Panc1 (cell line): ENCODE measurements around the gene NXPH2. TPM values are rescaled to one million over a fixed set of nuclear protein-coding genes. Genes with fewer than 3 reads are reported as not detected.

ENCODE experiments used
- ATAC-seq: fragments of 200-7000 bp; cut with Tn5 transposase; 2 replicates; pipeline ENCODE4 v1.9.1; 2020; ENCODE audit warnings: mild to moderate bottlenecking, moderate library complexity
- BruUV-seq: library from RNA; stranded (reverse); fragments of 400-500 nt; replicated peaks from 2 replicates; lab custom pipeline; 2021; lab: Mats Ljungman, UMichigan
- CTCF ChIA-PET: fragments of 300-600 bp; sonication (Branson Sonifier 250); formaldehyde crosslinking; loops from one replicate; lab custom pipeline; 2022; ENCODE audit warnings: antibody characterized with exemption; lab: Charles Lee
- POLR2A ChIA-PET: fragments of 300-600 bp; sonication (Branson Sonifier 250); formaldehyde crosslinking; loops from one replicate; lab custom pipeline; 2022; ENCODE audit warnings: antibody characterized with exemption; lab: Charles Lee
- DNase-seq: peaks from one replicate; pipeline ENCODE4 v3.0.0-alpha.2; 2010; ENCODE audit warnings: low read depth, low spot score
- H3K27ac ChIP-seq: 2 replicates; pipeline ENCODE4 v1.5.1; 2011; ENCODE audit warnings: mild to moderate bottlenecking, low read length, inconsistent platforms
- H3K27me3 ChIP-seq: fragments of 200-500 bp; sonication (Bioruptor generic); 2 replicates; pipeline ENCODE4 v1.6.0; 2014; ENCODE audit warnings: low read length, inconsistent platforms; ENCODE audit not compliant: control insufficient read depth, insufficient read depth
- H3K36me3 ChIP-seq: fragments of 200-500 bp; sonication (Bioruptor generic); 2 replicates; pipeline ENCODE4 v1.5.1; 2014; ENCODE audit warnings: inconsistent platforms, mild to moderate bottlenecking, low read length, moderate library complexity; ENCODE audit not compliant: control insufficient read depth, insufficient read depth
- H3K4me1 ChIP-seq: 2 replicates; pipeline ENCODE4 v1.5.1; 2011; ENCODE audit warnings: inconsistent platforms, mild to moderate bottlenecking, low read length, moderate library complexity; ENCODE audit not compliant: control insufficient read depth, insufficient read depth
- H3K4me3 ChIP-seq, 2 experiments: 2 replicates each; pipeline ENCODE4 v1.5.1; 2011 to 2012; ENCODE audit warnings: low read depth in 2 of 2, low read length in 2 of 2, mild to moderate bottlenecking in 2 of 2, inconsistent platforms in 1 of 2, moderate library complexity in 1 of 2
- H3K9me3 ChIP-seq: fragments of 200-500 bp; sonication (Bioruptor generic); 2 replicates; pipeline ENCODE4 v1.5.1; 2014; ENCODE audit warnings: low read depth, mild to moderate bottlenecking, inconsistent platforms, low read length, moderate library complexity; ENCODE audit not compliant: control insufficient read depth, insufficient read depth
- CTCF ChIP-seq: fragments of 450-650 bp; IDR thresholded peaks from 2 replicates; pipeline ENCODE4 v1.5.1; 2017; ENCODE audit warnings: mild to moderate bottlenecking
- POLR2AphosphoS5 ChIP-seq: IDR thresholded peaks from 2 replicates; pipeline ENCODE4 v1.6.1; 2012; ENCODE audit warnings: mild to moderate bottlenecking, low read depth, low read length, moderate library complexity
- SIN3A ChIP-seq: IDR thresholded peaks from 2 replicates; pipeline ENCODE4 v1.6.1; 2012; ENCODE audit warnings: low read depth, mild to moderate bottlenecking, low read length, moderate library complexity, borderline replicate concordance; ENCODE audit not compliant: insufficient read depth
- TCF7L2 ChIP-seq: IDR thresholded peaks from 2 replicates; pipeline ENCODE4 v1.6.1; 2011; ENCODE audit warnings: mild to moderate bottlenecking, low read depth, low read length, inconsistent platforms
- in situ Hi-C: cut with HindIII; loops from 2 replicates; pipeline ENCODE4 v1.10.0; 2016; ENCODE audit warnings: low sequenced_read_pairs, low pct_unique_long_range_greater_than_20kb
- intact Hi-C: fragments of 100-400 bp; cut with micrococcal nuclease; formaldehyde crosslinking; loops from one replicate; pipeline ENCODE4 v1.10.0; 2022; ENCODE audit not compliant: unreplicated experiment
- total RNA-seq: library from RNA; stranded (reverse); gene quantifications from one replicate; pipeline ENCODE4 v1.2.1, GENCODE V29; 2021; ENCODE audit not compliant: unreplicated experiment
- TF ChIP-seq, protein P1 (sequence below), 2 experiments: IDR thresholded peaks; 2 replicates each; pipeline ENCODE4 v1.6.1; 2011 to 2012; ENCODE audit warnings: low read depth in 2 of 2, control low read depth in 1 of 2, low read length in 1 of 2, mild to moderate bottlenecking in 1 of 2, moderate library complexity in 1 of 2; ENCODE audit not compliant: insufficient read depth in 1 of 2

The NXPH2 gene
- total RNA-seq, 1 experiment from 2014 or later = 5.4 TPM

DNA sequence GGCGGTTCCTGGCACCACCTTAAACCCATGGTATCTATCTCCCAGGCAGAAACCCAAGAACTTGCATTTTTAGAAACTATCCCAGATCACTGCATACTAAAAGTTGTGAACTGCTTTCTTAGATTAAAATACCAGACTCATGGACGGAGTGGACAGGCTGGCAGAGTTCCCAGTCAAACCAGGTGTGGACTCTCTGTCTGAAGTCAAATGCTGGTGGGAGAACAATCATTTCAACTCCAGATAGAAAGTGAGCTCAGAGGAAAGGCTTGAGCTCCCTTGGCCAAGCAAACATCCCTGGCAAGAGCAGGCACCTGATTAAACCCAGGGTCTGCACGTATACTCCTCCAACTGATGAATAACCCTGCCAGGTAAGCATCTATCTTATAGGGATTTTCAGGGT is 19.5 kb downstream of the NXPH2 start:
- ATAC-seq (no peak), DNase-seq (no peak)
- BruUV-seq = no TSS peak
- intact Hi-C loops = no loop called here
- Histone ChIP-seq H3K4me3 (no peak overlapping the region), H3K36me3 (no peaks in the 10 kb centered on the region), H3K4me1 (peaks cover 5% of the 10 kb centered on the region; the same call in 1 of the 2 replicates), H3K27me3 (no peaks in the 10 kb centered on the region), H3K27ac (no peak overlapping the region), H3K9me3 (no peaks in the 10 kb centered on the region)
- ChIA-PET CTCF (no interaction called here), POLR2A (no interaction called here)
- in situ Hi-C loops = no loop called here
- TF ChIP-seq SIN3A = no peak
- TF ChIP-seq TCF7L2 = no peak
- TF ChIP-seq, protein P1, sequence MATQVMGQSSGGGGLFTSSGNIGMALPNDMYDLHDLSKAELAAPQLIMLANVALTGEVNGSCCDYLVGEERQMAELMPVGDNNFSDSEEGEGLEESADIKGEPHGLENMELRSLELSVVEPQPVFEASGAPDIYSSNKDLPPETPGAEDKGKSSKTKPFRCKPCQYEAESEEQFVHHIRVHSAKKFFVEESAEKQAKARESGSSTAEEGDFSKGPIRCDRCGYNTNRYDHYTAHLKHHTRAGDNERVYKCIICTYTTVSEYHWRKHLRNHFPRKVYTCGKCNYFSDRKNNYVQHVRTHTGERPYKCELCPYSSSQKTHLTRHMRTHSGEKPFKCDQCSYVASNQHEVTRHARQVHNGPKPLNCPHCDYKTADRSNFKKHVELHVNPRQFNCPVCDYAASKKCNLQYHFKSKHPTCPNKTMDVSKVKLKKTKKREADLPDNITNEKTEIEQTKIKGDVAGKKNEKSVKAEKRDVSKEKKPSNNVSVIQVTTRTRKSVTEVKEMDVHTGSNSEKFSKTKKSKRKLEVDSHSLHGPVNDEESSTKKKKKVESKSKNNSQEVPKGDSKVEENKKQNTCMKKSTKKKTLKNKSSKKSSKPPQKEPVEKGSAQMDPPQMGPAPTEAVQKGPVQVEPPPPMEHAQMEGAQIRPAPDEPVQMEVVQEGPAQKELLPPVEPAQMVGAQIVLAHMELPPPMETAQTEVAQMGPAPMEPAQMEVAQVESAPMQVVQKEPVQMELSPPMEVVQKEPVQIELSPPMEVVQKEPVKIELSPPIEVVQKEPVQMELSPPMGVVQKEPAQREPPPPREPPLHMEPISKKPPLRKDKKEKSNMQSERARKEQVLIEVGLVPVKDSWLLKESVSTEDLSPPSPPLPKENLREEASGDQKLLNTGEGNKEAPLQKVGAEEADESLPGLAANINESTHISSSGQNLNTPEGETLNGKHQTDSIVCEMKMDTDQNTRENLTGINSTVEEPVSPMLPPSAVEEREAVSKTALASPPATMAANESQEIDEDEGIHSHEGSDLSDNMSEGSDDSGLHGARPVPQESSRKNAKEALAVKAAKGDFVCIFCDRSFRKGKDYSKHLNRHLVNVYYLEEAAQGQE (IDR thresholded peaks at IDR 0.05; ENCODE audit: insufficient read depth in 1 of 2, low read depth in 2 of 2, low read length in 1 of 2) = no peak
- TF ChIP-seq POLR2AphosphoS5 = no peak
- no peak for TF ChIP-seq CTCF

- Histone ChIP-seq H3K36me3 (no peaks in the 10 kb centered on the region), H3K27me3 (no peaks in the 10 kb centered on the region), H3K9me3 (no peaks in the 10 kb centered on the region), H3K27ac (peak overlapping the region; percentile 26; the same call in 1 of the 2 replicates), H3K4me1 (peaks cover 8% of the 10 kb centered on the region), H3K4me3 (no peak overlapping the region)
- ChIA-PET CTCF (no interaction called here), POLR2A (no interaction called here)
- DNase-seq (no peak), ATAC-seq (no peak)
- intact Hi-C loops (no loop called here), in situ Hi-C loops (no loop called here)
- BruUV-seq = no TSS peak
- TF ChIP-seq TCF7L2 = no peak
- no peak for TF ChIP-seq CTCF
- TF ChIP-seq SIN3A = no peak
- no peak for TF ChIP-seq POLR2AphosphoS5
- TF ChIP-seq, protein P1 (IDR thresholded peaks at IDR 0.05; ENCODE audit: insufficient read depth in 1 of 2, low read depth in 2 of 2, low read length in 1 of 2) = no peak
Measured at GRCh38 chr2:138757384-138757783, 22.8 kb downstream of the NXPH2 start.
